Measurements from ENCODE around the gene FLVCR1. TPM values are rescaled to one million over a fixed set of nuclear protein-coding genes. Genes with fewer than 3 reads are reported as not detected.

FLVCR1 gene
- total and polyA plus RNA-seq, 9 of the 15 experiments (the other 6 are each of a cell fraction or from before 2014, with no cell fraction given) = 5.2 to 18.0 (median 12.5) TPM

GRCh38 chr1:212857992-212858460, at the start of gene FLVCR1 (continued):
- TF ChIP-seq ZBTB33 (CRISPR knock-in tag; IDR thresholded peaks at IDR 0.05) (peak; percentile 47; the same call in 1 of the 2 replicates), MAX (CRISPR knock-in tag; IDR thresholded peaks at IDR 0.05) (peak; percentile 85), GATAD2B (IDR thresholded peaks at IDR 0.05; ENCODE audit: borderline replicate concordance) (no peak), TARDBP (IDR thresholded peaks at IDR 0.05) (no peak; the same call in 1 of the 2 replicates), SMARCC2 (IDR thresholded peaks at IDR 0.05; ENCODE audit: low read depth) (no peak), MEF2D (tag; conservative IDR thresholded peaks at IDR 0.05; ENCODE audit: low read depth) (no peak), OTX1 (CRISPR knock-in tag; IDR thresholded peaks at IDR 0.05) (0 out of 2 replicates have a peak, but pooled peaks have one; percentile 12), SMARCA4 (IDR thresholded peaks at IDR 0.05) (no peak), E2F1 (CRISPR knock-in tag; IDR thresholded peaks at IDR 0.05) (peak; percentile 89), CTCF (IDR thresholded peaks at IDR 0.05 in 2 of 3, conservative IDR thresholded peaks at IDR 0.05 in 1 of 3; ENCODE audit: insufficient read depth in 2 of 3, low read depth in 1 of 3, low read length in 3 of 3) (peak in 1 of 3 experiments; percentile 1; a peak in 1 of 6 replicates), BRD9 (IDR thresholded peaks at IDR 0.05; ENCODE audit: low read depth, partially characterized antibody) (no peak), TAF9B (IDR thresholded peaks at IDR 0.05; ENCODE audit: partially characterized antibody) (peak; percentile 32), SMARCB1 (IDR thresholded peaks at IDR 0.05; ENCODE audit: insufficient read length, low read depth) (no peak), HBP1 (CRISPR knock-in tag; IDR thresholded peaks at IDR 0.05) (0 out of 2 replicates have a peak, but pooled peaks have one; percentile 31), PREB (CRISPR knock-in tag; IDR thresholded peaks at IDR 0.05) (no peak), RNF219 (CRISPR knock-in tag; IDR thresholded peaks at IDR 0.05) (no peak), ZFX (CRISPR knock-in tag; IDR thresholded peaks at IDR 0.05) (peak; percentile 73), MTA1 (IDR thresholded peaks at IDR 0.05; ENCODE audit: borderline replicate concordance) (peak; percentile 77; the same call in 1 of the 2 replicates)
